ENCODE data around the gene CTSV. TPM values are rescaled to one million over a fixed set of nuclear protein-coding genes. Genes with fewer than 3 reads are reported as not detected.
"Not testable (repeated sequence)": the region's sequence is repeated elsewhere in the genome, so short reads cannot be mapped to it uniquely, and the experiment has no call there.

Gene CTSV
- total RNA-seq, 1 experiment from 2014 or later = 2.8 TPM

GRCh38 chr9:97073506-97073905, 34.6 kb upstream of the CTSV start:
- no peak for DNase-seq (ENCODE audit: unreplicated experiment)
- no peak for TF ChIP-seq CTCF (IDR thresholded peaks at IDR 0.05; ENCODE audit: unreplicated experiment)
- peaks cover 6% of the 10 kb centered on the region for H3K4me1 Mint-ChIP-seq (ENCODE audit: insufficient read depth, unreplicated experiment)
- intact Hi-C loops (cut with micrococcal nuclease) = no loop called here
- no peaks in the 10 kb centered on the region for H3K36me3 Mint-ChIP-seq (ENCODE audit: insufficient read depth, unreplicated experiment)
- POLR2A ChIA-PET = interaction anchor here (0.9 to 1.6 kb wide), 2 partner anchors 11 to 16 kb away, joined by 3 to 6 read pairs; no protein-coding TSS in a partner anchor
- BruUV-seq (replicated peaks) = no TSS peak
- no peak overlapping the region for H3K4me3 Mint-ChIP-seq (ENCODE audit: unreplicated experiment)
- no peaks in the 10 kb centered on the region for H3K9me3 Mint-ChIP-seq (ENCODE audit: unreplicated experiment)
- peaks cover 19% of the 10 kb centered on the region for H3K27me3 Mint-ChIP-seq (ENCODE audit: insufficient read depth, unreplicated experiment)
- CTCF ChIA-PET = interaction anchor here (0.5 to 0.6 kb wide), 2 partner anchors 42 to 1851 kb away, joined by 3 read pairs; no protein-coding TSS in a partner anchor
- no peak overlapping the region for H3K27ac Mint-ChIP-seq (ENCODE audit: low read depth, unreplicated experiment)

- CTCF ChIA-PET = interaction anchor here (0.6 to 0.7 kb wide), 2 partner anchors 28 to 254 kb away, joined by 3 read pairs; no protein-coding TSS in a partner anchor
Observed at GRCh38 chr9:97072285-97072776, 33.4 kb upstream of the CTSV start.

GRCh38 chr9:97070325-97070724, 31.4 kb upstream of the CTSV start:
- Mint-ChIP-seq H3K9me3 (ENCODE audit: unreplicated experiment) (peaks cover 15% of the 10 kb centered on the region), H3K27me3 (ENCODE audit: insufficient read depth, unreplicated experiment) (peaks cover 19% of the 10 kb centered on the region)
- H3K27ac Mint-ChIP-seq (ENCODE audit: low read depth, unreplicated experiment); DNase-seq (ENCODE audit: unreplicated experiment); H3K36me3 Mint-ChIP-seq (ENCODE audit: insufficient read depth, unreplicated experiment); intact Hi-C loops (cut with micrococcal nuclease); CTCF ChIA-PET; POLR2A ChIA-PET; H3K4me1 Mint-ChIP-seq (ENCODE audit: insufficient read depth, unreplicated experiment); H3K4me3 Mint-ChIP-seq (ENCODE audit: unreplicated experiment); BruUV-seq (replicated peaks): not testable (repeated sequence)

More at GRCh38 chr9:97072285-97072776, 33.4 kb upstream of the CTSV start:
- H3K4me3 Mint-ChIP-seq (ENCODE audit: unreplicated experiment) = no peak overlapping the region
- no peaks in the 10 kb centered on the region for H3K9me3 Mint-ChIP-seq (ENCODE audit: unreplicated experiment)
- no peaks in the 10 kb centered on the region for H3K36me3 Mint-ChIP-seq (ENCODE audit: insufficient read depth, unreplicated experiment)
- intact Hi-C loops (cut with micrococcal nuclease) = no loop called here
- no TSS peak for BruUV-seq (replicated peaks)
- peaks cover 19% of the 10 kb centered on the region for H3K27me3 Mint-ChIP-seq (ENCODE audit: insufficient read depth, unreplicated experiment)
- DNase-seq (ENCODE audit: unreplicated experiment) = no peak
- H3K4me1 Mint-ChIP-seq (ENCODE audit: insufficient read depth, unreplicated experiment) = peaks cover 6% of the 10 kb centered on the region
- POLR2A ChIA-PET = no interaction called here
- H3K27ac Mint-ChIP-seq (ENCODE audit: low read depth, unreplicated experiment) = no peak overlapping the region
- TF ChIP-seq CTCF (IDR thresholded peaks at IDR 0.05; ENCODE audit: unreplicated experiment) = no peak

- no peak for TF ChIP-seq CTCF (IDR thresholded peaks at IDR 0.05; ENCODE audit: unreplicated experiment)
- no peak overlapping the region for H3K4me3 Mint-ChIP-seq (ENCODE audit: unreplicated experiment)
- peaks cover 2% of the 10 kb centered on the region for H3K4me1 Mint-ChIP-seq (ENCODE audit: insufficient read depth, unreplicated experiment)
- no TSS peak for BruUV-seq (replicated peaks)
- H3K27me3 Mint-ChIP-seq (ENCODE audit: insufficient read depth, unreplicated experiment) = peaks cover 6% of the 10 kb centered on the region
- intact Hi-C loops (cut with micrococcal nuclease) = no loop called here
- ChIA-PET POLR2A (no interaction called here), CTCF (interaction anchor here (0.6 to 1.0 kb wide), 2 partner anchors 26 to 211 kb away, joined by 3 to 4 read pairs; no protein-coding TSS in a partner anchor)
- H3K27ac Mint-ChIP-seq (ENCODE audit: low read depth, unreplicated experiment) = no peak overlapping the region
- H3K9me3 Mint-ChIP-seq (ENCODE audit: unreplicated experiment) = peaks cover 18% of the 10 kb centered on the region
- no peak for DNase-seq (ENCODE audit: unreplicated experiment)
- no peaks in the 10 kb centered on the region for H3K36me3 Mint-ChIP-seq (ENCODE audit: insufficient read depth, unreplicated experiment)
Observed at GRCh38 chr9:97067490-97067889, 28.5 kb upstream of the CTSV start.
